GM18867 (cell line): ENCODE results near the gene MFAP4.
"Not testable (repeated sequence)": the region's sequence is repeated elsewhere in the genome, so short reads cannot be mapped to it uniquely, and the experiment has no call there.

ENCODE experiments used
- ATAC-seq: cut with Tn5 transposase; IDR thresholded peaks from one replicate; pipeline ENCODE4 v1.9.1; 2021; ENCODE audit warnings: mild to moderate bottlenecking, moderate library complexity; ENCODE audit not compliant: unreplicated experiment

Gene MFAP4

DNA sequence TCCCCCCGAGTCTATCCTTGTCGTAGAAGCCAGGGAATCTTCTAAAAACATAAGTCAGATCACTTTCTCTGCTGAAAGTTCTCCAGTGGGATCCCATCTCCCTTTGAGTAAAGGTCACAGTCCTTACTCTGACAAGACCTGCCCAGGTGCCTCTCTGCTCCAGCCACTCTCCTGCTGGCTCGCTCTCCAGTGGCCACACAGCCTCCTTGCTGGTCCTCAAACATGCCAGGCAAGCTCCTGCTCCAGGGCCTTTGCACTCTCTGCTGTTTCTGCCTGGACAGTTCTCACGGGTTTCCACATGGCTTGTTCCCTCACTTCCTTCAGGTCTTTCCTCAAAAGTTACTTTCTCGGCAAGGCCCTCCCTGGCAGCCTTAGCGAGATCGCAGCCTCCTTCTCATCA lies 27.8 kb downstream of the MFAP4 start:
- ATAC-seq, result no peak

DNA sequence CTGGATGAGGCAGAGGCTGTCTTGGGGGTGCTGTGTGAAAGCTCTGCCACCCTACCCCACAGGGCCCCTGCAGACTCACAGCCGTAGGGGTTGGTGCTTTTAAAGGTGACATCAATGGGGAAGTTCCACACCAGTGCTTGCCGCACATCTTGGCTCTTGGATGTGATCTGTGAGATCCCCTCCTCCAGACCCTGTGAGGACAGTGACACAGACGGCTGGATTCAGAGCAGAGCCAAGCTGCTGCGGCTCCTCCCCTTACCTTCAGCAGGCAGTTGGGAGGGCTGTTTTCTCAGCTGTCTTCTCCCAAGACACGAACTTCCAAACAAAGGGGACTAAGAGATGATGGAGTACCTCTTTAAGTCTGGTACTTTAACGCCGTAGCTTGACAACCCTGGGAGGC lies 29.2 kb downstream of the MFAP4 start:
- ATAC-seq, result no peak

DNA sequence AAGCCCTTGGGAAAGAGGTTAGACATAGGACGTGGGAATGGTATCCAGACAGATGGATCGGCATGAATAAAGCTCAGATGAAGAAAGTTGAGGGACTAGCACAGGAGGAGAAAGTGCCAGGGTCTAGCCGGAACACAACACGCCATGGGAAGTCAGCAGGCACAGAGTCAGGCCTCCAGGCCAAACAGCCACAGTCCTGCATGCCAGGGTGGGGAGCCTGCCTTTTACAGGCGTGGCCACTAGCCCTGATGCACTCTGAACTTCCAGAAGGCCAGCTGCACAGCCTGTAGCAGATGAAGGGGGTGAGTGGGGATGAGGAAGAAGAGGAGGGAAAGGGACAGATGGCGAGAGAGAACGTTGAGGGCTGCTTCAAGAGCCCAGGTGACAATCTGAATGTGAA lies 29.6 kb downstream of the MFAP4 start:
- no peak for ATAC-seq

DNA sequence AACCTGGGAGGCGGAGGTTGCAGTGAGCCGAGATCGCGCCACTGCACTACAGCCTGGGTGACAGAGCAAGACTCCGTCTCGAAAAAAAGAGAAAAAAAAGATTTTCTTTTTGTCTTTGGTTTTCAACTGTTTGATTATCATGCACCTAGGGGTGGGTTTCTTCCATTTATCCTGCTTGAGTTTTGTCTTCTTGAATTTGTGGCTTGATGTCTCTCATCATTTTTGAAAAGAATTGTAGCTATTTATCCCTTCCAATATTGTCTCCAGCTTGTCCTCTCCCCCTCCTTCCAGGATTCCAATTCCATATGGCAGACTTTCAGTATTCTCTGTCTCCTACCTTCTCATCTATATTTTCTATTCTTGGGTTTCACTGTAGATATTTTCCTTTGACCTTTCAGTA lies 32.2 kb downstream of the MFAP4 start:
- ATAC-seq, result no peak

DNA sequence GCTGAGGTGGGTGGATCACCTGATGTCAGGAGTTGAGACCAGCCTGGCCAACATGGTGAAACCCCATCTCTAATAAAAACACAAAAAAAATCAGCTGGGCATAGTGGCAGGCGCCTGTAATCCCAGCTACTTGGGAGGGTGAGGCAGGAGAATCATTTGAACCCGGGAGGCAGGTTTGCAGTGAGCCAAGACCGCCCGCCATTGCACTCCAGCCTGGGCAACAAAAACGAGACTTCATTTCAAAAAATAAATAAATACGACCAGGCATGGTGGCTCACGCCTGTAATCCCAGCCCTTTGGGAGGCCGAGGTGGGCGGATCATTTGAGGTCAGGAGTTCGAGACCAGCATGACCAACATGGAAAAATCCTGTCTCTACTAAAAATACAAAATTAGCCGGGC lies 33.6 kb downstream of the MFAP4 start:
- not testable (repeated sequence) for ATAC-seq

DNA sequence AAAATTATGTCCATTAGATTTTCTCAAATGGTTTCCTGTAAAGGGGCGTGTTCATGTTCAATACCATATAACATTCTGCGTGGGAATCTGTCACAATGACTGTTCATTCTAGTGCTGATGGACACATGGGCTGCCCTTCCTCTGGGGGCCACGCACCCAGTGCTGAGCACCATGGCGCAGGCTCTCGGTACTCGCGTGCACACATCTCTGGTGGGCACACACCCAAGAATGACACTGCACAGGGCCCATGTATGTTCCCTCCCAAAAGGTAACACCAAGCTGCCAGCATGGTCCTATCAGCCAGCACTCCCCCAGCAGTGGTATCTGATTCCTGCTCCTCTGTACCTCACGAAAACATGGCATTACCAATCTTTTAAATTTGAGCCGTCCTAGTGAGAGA lies 38.2 kb downstream of the MFAP4 start:
- no peak for ATAC-seq

DNA sequence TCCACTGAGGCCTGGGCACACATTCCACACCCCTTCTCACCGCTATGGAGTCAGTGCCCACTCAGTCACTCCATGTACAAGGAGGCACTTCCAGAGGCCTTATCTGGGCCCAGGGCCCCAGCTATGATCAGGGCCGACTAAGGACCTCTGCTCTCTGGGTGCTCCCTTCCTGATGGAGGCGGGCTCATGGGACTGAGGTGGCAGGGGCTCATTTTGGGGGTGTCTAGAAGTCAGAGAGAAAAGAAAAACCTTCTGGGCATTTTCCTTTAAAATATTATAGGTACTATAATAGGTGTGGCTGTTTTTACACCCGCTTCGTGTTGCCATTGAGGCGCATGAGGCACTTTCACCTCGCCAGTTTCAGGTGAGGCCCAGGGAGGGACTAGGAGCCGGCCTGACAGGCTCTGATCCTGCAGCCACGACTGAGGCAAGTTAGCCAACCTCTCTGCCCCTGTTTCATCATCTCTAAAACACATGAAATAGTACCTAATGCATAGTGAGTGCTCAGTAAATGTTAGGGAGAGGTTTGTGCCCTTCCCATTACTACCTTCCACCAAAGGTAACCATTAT lies 38.8 kb downstream of the MFAP4 start:
- ATAC-seq, result no peak

DNA sequence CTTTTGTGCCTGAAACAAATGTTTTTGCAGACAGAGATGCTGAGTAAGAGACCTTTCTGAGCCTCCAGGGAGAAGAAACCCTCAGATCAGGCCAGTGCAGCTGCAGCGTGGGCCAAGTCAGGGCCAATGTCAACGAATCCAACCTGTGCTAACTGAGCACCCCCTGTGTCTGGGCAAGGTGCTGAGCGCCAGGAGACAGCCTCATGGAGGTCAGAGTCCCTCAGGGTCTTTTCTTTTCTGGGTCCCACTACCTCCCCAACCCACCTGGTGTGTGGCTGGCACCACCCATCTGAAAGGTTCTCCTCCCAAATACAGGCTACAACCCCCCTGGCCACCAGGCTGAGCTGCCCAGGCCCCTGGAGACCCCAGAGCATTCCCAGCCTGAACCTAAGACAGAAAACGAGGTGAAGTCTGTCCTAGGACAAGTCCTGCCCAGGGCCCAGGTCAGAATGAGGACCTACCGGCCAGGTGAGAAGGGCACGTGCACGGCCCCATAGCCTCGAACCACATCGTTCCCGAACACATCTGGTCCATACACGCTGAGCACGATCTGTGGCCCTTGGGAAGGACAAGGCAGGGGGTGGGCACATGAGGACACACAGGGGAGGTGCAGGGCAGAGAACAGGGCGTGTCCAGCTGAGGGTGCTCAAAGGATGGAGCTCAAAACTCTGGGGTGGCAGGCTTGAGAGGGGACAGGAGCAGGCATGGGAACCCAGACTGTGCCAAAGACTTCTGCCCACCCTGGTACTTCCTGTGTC lies 39.5 kb downstream of the MFAP4 start:
- ATAC-seq, result no peak

DNA sequence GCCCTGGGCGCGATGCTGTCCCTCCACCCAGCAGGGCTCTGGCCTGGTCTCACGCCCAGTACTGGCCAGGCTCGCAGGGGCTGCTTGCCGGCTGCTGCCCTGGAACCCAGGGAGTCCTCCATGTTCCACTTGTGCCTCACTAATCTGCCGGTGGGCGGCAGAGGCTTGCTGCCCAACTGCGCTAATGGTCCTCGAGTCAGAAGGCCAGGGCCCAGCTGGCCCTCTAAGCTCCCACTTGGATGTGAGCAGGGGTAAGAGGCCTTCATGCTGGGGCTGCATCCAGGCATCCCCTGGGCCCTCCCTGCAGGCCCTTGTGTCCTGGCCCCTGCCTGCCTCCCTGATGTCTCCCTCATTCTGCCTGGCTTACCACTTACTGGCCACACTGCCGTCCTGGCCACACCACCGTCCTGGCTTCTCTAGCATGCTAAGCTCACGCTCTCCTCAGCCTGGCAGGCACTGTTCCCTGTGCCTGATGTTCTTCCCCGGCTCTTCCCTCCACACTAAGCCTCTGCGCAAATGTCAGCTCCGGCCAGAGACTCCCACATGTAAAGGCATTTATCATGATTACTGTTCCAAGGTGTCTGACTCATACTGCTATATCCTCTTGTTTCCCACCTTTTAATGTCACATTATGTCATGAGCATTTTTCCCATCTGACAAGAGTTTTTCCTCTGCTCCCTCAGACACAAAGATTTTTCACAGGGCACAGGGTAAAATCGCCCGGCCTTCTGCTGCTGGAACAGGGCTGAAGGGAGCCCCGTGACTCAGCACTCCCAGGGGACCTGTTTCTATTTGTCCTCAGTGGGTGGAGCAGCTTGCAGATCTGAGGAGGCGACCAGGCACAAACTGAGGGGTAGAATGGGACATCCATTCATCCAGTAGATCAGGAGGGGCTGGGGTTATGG lies 40.4 kb downstream of the MFAP4 start:
- no peak for ATAC-seq

DNA sequence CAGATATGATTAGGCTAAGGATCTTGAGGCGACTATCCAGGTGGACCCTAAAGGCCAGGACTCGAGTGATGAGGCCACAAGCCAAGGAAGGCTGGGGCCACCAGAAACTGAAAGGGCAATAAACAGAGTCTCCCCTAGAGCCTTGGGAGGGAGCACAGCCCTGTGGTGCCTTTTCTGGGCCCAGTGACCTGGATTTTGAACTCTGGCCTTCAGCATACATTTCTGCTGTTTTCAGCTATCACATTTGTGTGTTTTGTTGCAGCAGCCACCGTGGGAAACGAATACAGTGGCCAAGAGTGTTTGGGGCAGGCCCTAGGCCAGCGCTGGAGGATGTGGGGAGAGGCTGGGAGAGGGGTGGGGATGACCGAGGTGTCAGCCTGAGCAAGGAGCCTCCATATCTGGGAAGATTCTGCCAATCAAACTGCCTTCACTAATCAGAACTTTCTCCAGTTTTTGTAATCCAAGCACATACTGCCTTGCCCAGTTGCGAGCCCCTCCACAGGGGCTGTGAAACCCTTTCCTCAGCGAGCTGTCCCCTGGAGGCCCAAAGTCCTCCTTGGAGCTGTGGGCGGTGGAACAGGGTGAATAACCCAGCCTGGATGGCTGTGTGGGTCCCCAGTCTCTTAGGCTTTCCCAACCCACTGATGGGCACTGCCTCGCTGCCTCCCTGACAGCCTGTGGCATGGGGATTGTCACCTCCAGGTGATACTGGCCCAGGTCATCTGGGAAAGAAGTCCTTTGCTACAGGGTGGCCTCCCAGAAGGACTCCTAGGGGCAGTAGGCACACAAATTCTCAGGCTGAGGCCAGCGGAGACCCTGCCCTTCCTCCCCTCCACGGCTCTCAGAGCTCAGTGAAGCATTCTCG lies 41.3 kb downstream of the MFAP4 start:
- no peak for ATAC-seq

DNA sequence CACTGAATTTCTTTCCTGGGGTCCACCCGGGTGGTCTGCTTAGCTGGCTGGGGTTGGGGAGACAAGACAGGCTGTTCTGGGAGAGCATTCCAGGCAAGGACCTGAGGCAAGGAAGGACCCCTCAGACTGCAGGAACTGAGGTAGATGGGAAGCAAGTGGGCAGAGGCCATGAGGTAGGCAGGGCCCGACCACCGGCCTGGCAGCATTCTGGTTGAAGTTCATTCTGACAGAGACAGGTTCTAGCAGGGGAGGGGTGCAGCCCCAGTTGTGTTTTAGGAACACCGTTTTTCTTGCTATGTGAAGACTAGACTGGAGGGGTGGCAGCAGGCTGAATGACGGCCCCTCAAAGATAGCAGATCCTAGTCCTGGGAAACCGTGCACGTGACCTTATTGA lies 41.9 kb downstream of the MFAP4 start:
- ATAC-seq, result no peak

DNA sequence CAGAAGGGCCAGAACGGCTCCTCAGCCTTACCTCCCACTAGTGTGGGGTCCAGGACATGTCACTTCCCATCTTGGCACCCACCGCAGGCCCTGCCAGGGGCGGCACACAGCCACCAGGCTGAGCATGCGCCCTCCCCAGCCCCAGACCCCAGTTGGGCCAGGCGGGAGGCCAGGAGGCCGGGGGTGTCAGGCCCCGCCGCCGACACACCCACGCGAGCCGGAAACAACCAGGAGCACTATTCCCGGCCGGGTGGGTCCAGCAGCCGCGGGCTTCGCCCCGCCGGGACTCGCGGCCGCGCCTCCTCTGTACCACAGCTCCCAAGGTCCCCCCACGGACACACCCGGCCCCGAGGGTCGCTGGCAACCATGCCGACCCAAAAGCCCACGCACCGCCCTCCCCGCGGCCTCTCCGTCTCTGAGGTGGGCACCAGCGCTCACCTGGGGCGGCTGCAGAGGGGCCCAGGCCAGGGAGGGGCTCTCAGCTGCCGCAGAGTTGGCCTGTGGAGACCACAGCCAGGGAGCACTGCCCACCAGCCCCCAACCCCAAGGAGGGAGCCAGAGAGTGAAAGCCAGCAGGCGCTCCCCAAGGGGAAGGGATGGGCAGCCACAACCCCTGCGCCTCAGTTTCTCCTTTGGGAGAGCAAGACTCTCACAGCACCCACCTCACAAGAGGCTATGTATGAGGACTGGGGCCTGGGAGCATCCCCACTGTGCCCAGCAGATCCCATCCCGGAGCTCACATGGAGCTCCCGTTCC lies 42.5 kb downstream of the MFAP4 start:
- ATAC-seq, result no peak

DNA sequence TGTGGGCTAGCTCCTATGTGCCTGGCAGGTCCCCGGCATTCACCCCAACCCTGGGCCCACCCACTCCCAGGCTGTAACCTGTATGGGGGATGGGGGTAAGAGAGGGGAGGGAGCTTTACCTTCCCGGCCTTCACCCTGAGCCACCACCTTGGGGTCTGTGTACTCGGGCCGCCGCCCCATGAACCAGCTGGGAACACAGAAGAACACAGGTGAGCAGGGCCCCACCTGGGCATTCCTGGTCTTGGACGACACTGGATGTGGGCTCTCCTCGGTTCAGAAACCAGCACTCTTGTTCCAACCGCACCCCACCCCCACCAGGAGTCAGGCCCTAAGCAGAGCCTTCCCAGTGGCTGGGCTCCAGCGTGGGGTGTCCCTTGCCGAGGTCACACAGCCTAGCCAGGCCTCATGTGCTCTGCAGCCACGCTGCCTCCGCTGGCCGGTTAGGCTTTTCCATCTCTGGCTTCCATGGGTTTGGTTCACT lies 43.3 kb downstream of the MFAP4 start:
- ATAC-seq, result no peak

DNA sequence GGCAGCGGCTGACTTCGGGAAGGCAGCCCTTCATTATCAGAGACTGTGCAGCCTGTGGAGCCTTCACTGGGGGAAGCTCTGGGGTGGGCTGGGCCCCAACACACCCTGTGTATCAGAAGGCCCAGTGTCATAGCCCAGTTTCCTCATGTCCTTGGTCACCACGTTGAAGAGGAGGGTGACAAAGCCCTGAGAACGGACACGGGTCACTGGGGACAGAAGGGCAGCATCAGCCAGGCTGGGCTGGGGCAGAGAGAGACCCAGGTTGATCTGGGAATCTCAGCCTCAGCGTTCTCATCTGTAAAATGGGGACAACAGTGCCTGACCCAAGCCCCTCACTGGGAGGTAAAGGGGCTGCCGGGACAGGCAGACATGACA lies 43.7 kb downstream of the MFAP4 start:
- no peak for ATAC-seq

DNA sequence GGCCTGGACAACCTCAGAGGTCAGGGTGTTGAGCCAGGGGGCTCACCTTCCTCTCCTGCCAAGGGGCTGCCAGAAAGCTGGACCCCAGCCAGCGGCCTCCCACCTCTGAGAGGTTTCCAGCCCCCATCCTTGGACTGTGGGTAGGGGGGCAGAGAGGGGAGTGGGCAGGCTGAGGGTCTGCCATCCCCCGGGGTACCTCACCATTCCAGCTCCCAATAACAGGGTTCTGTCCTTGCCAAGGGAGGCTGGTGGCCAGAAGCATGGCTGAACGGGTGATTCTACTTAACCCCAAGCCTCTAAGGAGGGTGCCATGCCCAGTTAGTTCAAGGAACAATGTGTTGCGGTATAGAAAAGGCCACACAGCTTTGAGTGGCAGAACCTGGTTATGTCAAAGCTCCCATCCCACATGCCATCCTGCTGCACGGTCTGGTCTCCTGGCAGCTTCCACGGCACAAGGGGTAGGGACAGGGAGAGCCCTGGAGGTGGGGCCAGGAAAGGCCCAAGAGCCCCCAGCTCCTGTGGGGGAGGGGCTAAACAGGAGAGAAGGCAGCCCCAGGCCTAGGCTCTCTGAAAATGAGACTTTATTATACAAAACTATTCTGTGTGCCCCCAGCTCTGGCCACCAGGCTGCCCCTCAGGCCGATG lies 44.3 kb downstream of the MFAP4 start:
- ATAC-seq, result no peak

DNA sequence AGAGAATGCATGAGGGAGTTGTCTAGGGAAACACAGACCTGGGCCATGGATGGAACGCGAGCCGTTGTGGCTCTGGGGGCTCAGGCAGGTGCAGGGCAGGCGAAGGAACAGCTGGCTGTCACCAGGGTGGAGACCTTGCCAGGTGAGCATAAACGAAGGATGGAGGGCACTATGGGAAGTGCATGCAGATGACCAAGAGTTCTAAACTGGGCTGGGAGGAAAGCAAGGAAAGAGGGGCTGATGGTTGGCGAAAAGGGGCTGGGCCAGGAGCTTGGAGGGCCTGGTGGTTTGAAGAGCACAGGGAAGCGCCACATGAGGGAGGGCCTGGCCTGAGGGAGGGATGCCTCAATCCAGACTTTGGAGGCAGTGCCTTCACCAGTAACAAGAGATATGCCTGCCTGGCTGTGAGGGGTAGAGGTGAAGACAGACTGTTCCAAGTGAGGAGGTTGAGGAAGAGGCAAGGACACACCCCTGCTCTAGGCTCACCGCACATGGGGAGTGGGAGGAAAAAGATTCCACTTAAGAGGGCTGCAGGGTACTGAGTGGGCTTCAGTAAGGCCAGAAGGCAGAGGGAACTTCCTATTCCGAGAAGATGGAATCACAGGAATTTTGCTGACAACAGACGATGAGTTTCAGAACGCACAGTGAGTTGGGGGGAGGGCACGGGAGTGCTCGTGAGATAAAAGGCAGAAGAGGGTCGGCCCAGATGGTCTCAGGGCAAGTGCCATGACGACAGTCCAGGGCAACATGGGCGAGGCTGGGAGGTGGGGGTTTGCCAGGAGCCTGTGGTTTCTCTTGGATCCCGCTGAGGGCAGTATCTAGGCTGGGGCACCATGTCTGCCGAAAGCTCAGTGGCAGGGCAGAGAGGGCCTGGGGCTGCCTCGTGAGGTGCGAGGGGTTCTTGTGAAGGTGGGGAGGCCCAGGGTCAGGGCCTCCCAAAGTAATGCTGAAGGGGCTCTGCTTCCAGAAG lies 45.1 kb downstream of the MFAP4 start:
- no peak for ATAC-seq

DNA sequence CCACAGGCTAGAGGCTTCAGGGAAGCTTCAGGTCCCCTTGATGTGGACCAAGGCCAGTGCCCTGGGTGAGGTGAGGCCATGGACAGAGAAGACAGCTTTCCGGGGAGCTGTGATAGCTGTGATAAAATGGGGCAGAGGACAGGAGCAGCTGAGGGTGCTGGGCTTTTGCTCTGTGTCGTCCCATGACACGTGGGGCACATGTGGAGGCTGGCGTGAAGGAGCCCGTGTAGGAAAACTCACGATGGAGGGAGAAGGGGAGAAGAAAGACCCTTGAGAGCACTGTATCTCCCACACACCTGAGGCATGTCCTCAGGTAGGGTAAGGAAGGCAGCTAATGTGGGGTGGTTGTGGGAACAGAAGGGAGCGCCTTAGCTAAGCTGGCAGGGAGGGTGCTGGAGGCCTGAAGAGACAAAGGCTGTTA lies 45.8 kb downstream of the MFAP4 start:
- no peak for ATAC-seq

DNA sequence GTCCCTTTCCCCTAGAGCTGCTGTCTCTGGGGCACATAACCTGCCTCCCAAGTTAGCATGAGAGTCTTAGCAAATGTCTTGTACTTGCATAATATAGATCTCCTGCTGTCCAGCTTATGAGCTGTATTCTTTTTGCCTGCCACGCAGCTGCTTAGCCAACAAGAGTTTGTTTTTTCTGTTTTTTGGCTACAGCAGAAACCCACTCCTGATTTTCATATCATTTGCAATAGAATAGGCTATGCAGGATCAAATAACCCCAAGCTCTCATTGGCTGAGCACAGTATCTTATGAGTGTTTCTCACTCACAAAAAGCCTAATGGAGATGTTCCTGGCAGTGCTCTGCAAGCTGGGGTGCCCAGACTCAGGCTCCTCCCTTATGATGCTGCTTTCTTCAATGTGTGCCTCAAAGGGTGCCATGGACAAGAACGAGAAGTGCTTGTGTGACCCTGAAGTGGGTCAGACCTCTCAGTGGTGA lies 47.6 kb downstream of the MFAP4 start:
- no peak for ATAC-seq
